Esophagus squamous epithelium (tissue), 4 donors: ENCODE results near the gene ZNF615.
A peak's percentile ranks its signal among the peaks of the same experiment; 100 is the strongest.

Experiments used
- POLR2A ChIP-seq, 4 donors: fragments of 450-650 bp; IDR thresholded peaks; one replicate each; pipeline ENCODE4 v1.6.1; 2017; ENCODE audit warnings: antibody characterized with exemption in 4 of 4, mild to moderate bottlenecking in 4 of 4, moderate library complexity in 3 of 4
- TF ChIP-seq, protein P1 (sequence below), 6 experiments: fragments of 450-650 bp in 4 of 6; fragments of 200-600 bp in 2 of 6; sonication (generic) in 2 of 6; IDR thresholded peaks; one replicate each; pipeline ENCODE4 v1.5.1; 2016 to 2019; ENCODE audit warnings: antibody characterized with exemption in 6 of 6, mild to moderate bottlenecking in 4 of 6, moderate library complexity in 4 of 6

GRCh38 chr19:52048555-52049501, 40.8 kb upstream of the ZNF615 start, which contains the start of gene ZNF432:
- TF ChIP-seq, protein P1, sequence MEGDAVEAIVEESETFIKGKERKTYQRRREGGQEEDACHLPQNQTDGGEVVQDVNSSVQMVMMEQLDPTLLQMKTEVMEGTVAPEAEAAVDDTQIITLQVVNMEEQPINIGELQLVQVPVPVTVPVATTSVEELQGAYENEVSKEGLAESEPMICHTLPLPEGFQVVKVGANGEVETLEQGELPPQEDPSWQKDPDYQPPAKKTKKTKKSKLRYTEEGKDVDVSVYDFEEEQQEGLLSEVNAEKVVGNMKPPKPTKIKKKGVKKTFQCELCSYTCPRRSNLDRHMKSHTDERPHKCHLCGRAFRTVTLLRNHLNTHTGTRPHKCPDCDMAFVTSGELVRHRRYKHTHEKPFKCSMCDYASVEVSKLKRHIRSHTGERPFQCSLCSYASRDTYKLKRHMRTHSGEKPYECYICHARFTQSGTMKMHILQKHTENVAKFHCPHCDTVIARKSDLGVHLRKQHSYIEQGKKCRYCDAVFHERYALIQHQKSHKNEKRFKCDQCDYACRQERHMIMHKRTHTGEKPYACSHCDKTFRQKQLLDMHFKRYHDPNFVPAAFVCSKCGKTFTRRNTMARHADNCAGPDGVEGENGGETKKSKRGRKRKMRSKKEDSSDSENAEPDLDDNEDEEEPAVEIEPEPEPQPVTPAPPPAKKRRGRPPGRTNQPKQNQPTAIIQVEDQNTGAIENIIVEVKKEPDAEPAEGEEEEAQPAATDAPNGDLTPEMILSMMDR (IDR thresholded peaks at IDR 0.05) = no peak
- peak in 2 of 4 donors; percentile 43 to 52 for TF ChIP-seq POLR2A (IDR thresholded peaks at IDR 0.05)
